ENCODE measurements around the gene RABGEF1. TPM values are rescaled to one million over a fixed set of nuclear protein-coding genes. Genes with fewer than 3 reads are reported as not detected.

The RABGEF1 gene
- total and polyA plus RNA-seq, 2 of the 8 experiments (the other 6 are each of a cell fraction or from before 2014, with no cell fraction given), result 10.2 to 18.0 TPM

- TF ChIP-seq RAD21 (IDR thresholded peaks at IDR 0.05 in 1 of 2, conservative IDR thresholded peaks at IDR 0.05 in 1 of 2; ENCODE audit: low read depth in 2 of 2, low read length in 2 of 2) (no peak), HDAC6 (IDR thresholded peaks at IDR 0.05; ENCODE audit: low read depth, low read length) (no peak), SP1 (IDR thresholded peaks at IDR 0.05; ENCODE audit: low read depth, low read length) (no peak), ATF2 (IDR thresholded peaks at IDR 0.05; ENCODE audit: low read length) (no peak), RFX5 (IDR thresholded peaks at IDR 0.05; ENCODE audit: borderline replicate concordance, low read depth, low read length) (no peak), CEBPB (IDR thresholded peaks at IDR 0.05; ENCODE audit: low read depth, low read length) (no peak), E2F6 (IDR thresholded peaks at IDR 0.05) (no peak), JUND (IDR thresholded peaks at IDR 0.05; ENCODE audit: low read length) (no peak), SRF (IDR thresholded peaks at IDR 0.05; ENCODE audit: low read depth, low read length) (no peak), POU5F1 (IDR thresholded peaks at IDR 0.05; ENCODE audit: low read depth, low read length) (no peak)
Measured at GRCh38 chr7:66769833-66770512, 29.4 kb downstream of the RABGEF1 start (continued).
